Sigmoid colon (tissue), 4 donors: Measurements from ENCODE around the gene UGT2B17.

Experiments
- EP300 ChIP-seq, 4 donors: sonication (generic); formaldehyde crosslinking; IDR thresholded peaks; one replicate each; pipeline ENCODE4 v1.6.1; 2017; ENCODE audit warnings: antibody characterized with exemption in 4 of 4
- POLR2A ChIP-seq, 2 donors: fragments of 450-650 bp; IDR thresholded peaks; one replicate each; pipeline ENCODE4 v1.6.1; 2016; ENCODE audit warnings: antibody characterized with exemption in 2 of 2, mild to moderate bottlenecking in 2 of 2, moderate library complexity in 2 of 2
- POLR2AphosphoS5 ChIP-seq, 4 donors: sonication (generic); formaldehyde crosslinking; IDR thresholded peaks; one replicate each; pipeline ENCODE4 v1.6.1; 2017; ENCODE audit warnings: antibody characterized with exemption in 4 of 4
- TF ChIP-seq, protein P1 (sequence below), 4 experiments: fragments of 450-650 bp in 3 of 4; fragments of 200-600 bp in 1 of 4; IDR thresholded peaks; one replicate each; pipeline ENCODE4 v1.5.1; 2016 to 2019; ENCODE audit warnings: antibody characterized with exemption in 4 of 4, mild to moderate bottlenecking in 3 of 4, moderate library complexity in 2 of 4

DNA sequence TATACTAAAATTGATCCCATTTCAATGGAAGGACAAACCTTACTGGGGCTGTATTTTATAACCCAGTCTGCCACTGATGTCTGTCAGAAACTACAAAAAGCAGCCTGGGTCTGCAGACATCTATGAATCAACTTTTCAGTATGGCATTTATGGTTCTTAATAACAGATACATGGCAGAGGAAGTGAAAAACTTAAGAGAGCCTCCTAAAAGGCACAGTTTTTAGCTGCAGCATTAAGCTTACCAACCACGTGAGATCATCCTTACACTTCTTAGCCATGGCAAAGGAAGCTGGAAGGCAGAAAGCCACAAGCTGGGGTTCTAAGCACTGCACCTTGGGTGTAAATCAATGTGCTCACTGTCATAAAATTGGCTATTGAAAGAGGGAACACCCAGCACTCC lies 16.6 kb upstream of the UGT2B17 start:
- TF ChIP-seq, protein P1, sequence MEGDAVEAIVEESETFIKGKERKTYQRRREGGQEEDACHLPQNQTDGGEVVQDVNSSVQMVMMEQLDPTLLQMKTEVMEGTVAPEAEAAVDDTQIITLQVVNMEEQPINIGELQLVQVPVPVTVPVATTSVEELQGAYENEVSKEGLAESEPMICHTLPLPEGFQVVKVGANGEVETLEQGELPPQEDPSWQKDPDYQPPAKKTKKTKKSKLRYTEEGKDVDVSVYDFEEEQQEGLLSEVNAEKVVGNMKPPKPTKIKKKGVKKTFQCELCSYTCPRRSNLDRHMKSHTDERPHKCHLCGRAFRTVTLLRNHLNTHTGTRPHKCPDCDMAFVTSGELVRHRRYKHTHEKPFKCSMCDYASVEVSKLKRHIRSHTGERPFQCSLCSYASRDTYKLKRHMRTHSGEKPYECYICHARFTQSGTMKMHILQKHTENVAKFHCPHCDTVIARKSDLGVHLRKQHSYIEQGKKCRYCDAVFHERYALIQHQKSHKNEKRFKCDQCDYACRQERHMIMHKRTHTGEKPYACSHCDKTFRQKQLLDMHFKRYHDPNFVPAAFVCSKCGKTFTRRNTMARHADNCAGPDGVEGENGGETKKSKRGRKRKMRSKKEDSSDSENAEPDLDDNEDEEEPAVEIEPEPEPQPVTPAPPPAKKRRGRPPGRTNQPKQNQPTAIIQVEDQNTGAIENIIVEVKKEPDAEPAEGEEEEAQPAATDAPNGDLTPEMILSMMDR (IDR thresholded peaks at IDR 0.05) = no peak
- no peak for TF ChIP-seq POLR2A (IDR thresholded peaks at IDR 0.05)
- no peak for TF ChIP-seq EP300 (IDR thresholded peaks at IDR 0.05)
- no peak for TF ChIP-seq POLR2AphosphoS5 (IDR thresholded peaks at IDR 0.05)
